AG20443 (cell line): ENCODE measurements around the gene BTK.
A peak's percentile ranks its signal among the peaks of the same experiment; 100 is the strongest.

Experiments
- DNase-seq: peaks from one replicate; pipeline ENCODE4 v3.0.0; 2012; ENCODE audit warnings: low spot score, mixed read lengths

BTK gene

DNA sequence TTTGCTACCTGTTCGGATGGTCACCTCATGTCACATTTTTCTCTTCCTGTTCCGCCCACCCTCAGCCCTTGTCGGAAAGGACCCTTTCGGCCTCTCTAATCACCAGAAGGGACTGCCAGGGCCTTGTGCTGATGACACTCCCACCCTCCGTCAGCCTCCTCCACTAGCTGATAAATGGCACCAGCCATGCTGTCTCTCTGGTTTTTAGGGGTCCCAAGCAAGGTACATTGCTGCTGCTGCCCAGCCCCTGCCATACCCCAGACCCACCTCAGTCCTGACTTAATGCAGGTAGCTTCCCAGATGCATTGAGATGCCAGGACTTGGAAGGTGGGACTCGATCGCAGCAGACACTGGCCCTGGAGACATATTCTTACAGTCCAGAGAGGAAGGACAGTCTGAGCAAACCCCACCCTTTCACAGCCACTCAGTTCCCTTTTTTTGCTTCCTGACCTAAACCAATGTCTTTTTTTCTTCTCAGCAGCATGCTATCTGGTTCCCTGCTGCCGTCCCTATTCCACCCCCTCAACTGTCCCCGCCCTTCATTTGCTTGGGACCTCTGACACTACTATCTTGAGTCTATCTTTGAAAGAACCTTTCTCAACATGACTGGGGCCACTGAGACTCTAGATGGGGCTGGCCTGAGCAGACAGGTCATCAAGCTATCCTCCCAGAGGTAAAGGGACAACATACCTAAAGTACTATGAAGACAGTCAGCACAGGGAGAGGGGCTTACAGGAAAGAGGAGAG, at the start of gene BTK:
TSS of gene BTK (minus strand) at position 397 of the 747 bp plus-strand sequence. CDS start 10,907 bp downstream, outside the sequence.
- no peak for DNase-seq

GRCh38 chrX:101430457-101431078, 44.6 kb upstream of the BTK start:
- DNase-seq = peak; percentile 22

- peak; percentile 13 for DNase-seq
These were observed 43.9 kb upstream of the BTK start for GRCh38 chrX:101429934-101430333.

DNA sequence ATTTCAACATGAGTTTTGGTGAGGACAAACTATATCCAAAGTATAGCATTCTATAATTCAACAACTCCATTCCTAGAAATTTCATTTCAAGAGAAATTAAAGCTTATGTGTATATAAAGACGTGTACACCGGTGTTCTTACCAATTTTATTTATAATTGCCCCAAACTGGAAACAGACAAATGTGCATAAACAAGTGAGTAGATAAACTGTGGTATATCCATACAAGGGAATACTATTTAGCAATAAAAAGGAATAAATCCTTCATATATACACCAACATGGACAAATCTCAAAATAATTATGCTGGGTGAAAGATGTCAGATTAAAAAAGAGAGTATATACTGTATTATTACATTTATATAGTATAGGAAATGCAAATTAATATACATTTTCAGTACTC, 42.0 kb upstream of the BTK start:
- no peak for DNase-seq

GRCh38 chrX:101419489-101419888, 33.5 kb upstream of the BTK start:
- no peak for DNase-seq

GRCh38 chrX:101417981-101418841, 32.2 kb upstream of the BTK start:
- DNase-seq = peak; percentile 48

GRCh38 chrX:101417190-101417589, 31.2 kb upstream of the BTK start:
- no peak for DNase-seq

DNA sequence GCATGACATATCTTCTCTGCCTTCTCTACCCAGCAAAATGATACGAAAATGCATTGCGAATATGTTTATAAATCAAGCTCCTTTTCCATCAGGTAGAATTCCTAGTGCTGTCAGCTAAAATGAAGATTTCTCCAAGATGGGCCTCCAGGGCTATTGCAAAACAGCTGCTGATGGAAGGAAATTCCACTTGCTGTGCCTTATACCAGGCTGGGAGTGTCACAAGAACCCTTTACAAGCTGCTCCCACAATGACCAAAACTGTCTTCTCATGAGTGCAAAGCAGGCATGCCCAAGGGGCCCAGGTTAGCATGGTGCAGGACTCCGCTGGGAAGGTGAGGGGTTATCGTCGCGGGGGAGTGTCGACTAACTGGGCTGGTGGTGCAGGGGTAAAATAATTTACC, 30.7 kb upstream of the BTK start:
- no peak for DNase-seq

DNA sequence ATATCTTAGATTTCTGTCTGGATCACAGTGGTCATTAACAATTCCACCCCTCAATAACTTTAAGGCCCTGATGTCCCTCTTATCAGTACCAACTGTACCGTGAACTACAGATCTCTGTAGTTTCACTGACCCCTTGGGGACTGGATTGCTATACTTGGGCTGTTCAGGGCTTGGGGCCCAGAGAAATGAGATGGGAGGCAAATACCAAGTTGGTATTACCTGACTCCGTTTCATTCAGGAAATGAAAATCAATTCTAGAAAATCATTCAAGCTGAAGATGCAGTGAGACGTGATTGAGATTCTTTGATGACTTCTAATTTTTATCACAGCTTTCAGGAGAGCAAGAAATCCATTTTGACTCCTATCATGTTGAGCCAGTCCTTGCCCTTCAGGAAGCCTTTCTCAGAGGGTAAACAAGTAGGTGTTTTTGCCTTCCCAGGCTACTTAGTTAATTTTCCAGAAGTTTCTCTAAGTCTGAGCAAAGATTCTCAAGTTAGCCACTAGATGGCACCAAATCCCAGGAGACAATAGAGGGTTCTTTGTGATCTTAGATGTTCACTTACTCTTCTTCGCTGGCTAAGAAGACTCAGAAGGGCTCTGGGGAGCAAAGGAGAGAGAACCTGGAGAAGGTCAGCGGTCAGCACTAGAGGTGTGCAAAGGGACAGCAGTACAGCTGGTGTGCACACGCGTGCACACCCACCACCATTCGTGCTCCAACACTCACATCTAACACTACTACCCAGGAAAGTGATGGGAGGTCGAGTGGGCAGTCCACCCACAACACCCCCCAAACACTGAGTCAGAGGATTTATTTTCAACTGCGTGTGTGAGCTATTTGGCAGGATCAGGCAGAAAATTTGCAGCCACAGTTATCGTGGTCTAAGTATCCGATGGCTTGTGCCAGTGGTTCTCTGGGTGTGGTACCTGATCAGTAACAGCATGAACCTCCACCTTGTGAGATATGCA, 29.5 kb upstream of the BTK start:
- peak; percentile 43 for DNase-seq

GRCh38 chrX:101411984-101412383, 26.0 kb upstream of the BTK start:
- no peak for DNase-seq

GRCh38 chrX:101410461-101410860, 24.5 kb upstream of the BTK start:
- DNase-seq = no peak

DNA sequence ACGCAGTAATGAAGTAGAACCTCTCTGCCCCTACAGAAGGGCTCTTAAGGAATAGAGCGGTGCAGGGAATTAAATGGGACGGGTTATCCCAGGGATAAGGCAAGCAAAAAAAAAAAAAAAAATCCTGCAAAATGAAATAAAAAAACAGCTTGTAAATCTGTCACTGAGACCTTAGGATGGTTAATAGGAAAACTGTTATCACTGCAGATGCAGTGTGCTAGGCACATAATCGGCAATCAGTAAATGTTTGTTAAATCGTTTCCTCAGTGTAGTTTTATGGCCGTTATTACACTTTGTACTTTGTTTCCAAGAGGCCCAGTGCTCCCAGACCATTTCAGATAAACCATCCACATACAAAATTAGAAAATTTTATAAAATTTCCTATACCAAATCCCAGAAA, 23.1 kb upstream of the BTK start:
- DNase-seq = no peak

GRCh38 chrX:101408532-101408841, 22.5 kb upstream of the BTK start:
- no peak for DNase-seq

GRCh38 chrX:101407748-101408531, 21.9 kb upstream of the BTK start, which contains the start of the genes GLA and HNRNPH2:
TSS of gene GLA (minus strand) at chrX:101407925. CDS start at chrX:101407903, 22 bp downstream.
TSS of gene HNRNPH2 (plus strand) at chrX:101408222. CDS start at chrX:101411989, 3,767 bp downstream.
- DNase-seq = peak; percentile 85

- DNase-seq = no peak
These were observed 21.3 kb upstream of the BTK start for GRCh38 chrX:101407167-101407747.

GRCh38 chrX:101399825-101400224, 13.8 kb upstream of the BTK start:
- no peak for DNase-seq

DNA sequence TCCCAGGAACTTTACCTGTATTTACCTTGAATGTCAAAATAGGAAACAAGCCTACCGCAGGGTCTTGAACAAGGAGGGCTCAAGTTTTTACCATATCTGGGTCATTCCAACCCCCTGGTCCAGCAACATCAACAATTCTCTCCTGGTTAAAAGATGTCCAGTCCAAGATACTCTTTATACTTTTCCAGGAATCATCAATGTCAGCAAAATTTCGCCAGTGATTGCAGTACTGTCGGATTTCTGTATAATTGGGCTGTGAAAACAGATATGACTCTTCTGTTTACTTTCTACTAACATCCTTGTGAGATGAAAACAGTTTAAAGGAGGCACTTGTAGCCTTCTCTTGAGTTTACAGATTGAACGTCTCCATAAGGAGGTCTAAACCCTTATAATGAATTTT, 12.7 kb upstream of the BTK start:
- no peak for DNase-seq

DNA sequence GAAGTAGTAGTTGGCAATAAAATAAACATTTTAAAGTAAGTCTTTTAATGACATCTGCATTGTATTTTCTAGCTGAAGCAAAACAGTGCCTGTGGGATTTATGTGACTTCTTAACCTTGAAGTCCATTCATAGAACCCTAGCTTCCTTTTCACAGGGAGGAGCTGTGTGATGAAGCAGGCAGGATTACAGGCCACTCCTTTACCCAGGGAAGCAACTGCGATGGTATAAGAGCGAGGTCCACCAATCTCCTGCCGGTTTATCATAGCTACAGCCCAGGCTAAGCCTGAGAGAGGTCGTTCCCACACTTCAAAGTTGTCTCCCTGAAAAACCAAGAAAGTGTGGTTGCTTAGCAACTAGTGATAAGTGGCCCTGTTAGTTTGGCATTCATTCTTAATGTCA, 11.8 kb upstream of the BTK start:
- DNase-seq = no peak

DNA sequence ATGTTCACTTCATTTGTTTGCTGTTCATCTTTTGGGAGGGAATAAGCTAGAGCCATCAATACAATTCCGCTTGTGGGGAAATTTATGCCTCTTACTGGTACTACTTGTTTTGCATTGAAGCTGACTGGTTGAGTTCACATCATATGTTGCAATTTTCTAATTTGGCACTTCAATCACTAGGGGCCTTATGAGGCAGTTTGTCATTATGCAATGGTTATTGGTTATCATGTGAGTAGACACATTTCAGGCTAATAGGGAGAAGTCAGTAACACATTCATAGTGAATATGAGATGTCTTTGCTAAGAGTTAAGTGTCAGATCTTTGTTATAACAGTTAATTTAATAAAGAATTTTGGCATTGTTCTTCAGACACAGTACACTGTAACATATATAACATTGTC, 9.8 kb upstream of the BTK start:
- DNase-seq = no peak

GRCh38 chrX:101394372-101394771, 8.4 kb upstream of the BTK start:
- no peak for DNase-seq
